Activated CD4-positive, CD25-positive, alpha-beta regulatory T cell treated with anti-CD3 and anti-CD28 coated beads, Interleukin-2, amount 50 U/mL, for 72 hours (primary cell): ENCODE data around the gene SLC30A7.
"Not testable (repeated sequence)": the region's sequence is repeated elsewhere in the genome, so short reads cannot be mapped to it uniquely, and the experiment has no call there.

Experiments used
- DNase-seq: peaks from one replicate; pipeline ENCODE4 v3.0.0; 2021

SLC30A7 gene

DNA sequence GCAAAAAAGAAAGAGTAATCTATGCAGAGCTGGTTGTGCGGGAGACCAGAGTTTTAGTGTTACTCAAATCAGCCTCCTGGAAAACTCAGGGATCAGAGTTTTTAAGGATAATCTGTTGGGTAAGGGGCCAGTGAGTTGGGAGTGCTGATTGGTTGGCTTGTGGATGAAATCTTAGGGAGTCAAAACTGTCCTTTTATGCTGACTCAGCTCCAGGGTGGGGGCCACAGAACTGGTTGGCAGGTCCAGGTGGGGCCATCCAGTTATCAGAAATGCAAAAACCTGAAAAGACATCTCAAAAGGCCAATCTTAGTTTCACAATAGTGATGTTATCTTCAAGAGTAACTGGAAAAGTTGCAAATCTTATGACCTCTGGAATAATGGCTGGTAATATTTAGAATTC lies 4.5 kb upstream of the SLC30A7 start:
- DNase-seq: no peak

- DNase-seq: no peak
Observed at GRCh38 chr1:100892554-100892953, 3.3 kb upstream of the SLC30A7 start.

- no peak for DNase-seq
Observed at GRCh38 chr1:100893718-100894117, 2.2 kb upstream of the SLC30A7 start.

GRCh38 chr1:100894603-100895539 lies 1.0 kb upstream of the SLC30A7 start, which contains the start of gene EXTL2:
EXTL2 (minus strand) TSS chr1:100894842; CDS start chr1:100888757, 6,085 bp downstream.
- peak; percentile 59 for DNase-seq

DNA sequence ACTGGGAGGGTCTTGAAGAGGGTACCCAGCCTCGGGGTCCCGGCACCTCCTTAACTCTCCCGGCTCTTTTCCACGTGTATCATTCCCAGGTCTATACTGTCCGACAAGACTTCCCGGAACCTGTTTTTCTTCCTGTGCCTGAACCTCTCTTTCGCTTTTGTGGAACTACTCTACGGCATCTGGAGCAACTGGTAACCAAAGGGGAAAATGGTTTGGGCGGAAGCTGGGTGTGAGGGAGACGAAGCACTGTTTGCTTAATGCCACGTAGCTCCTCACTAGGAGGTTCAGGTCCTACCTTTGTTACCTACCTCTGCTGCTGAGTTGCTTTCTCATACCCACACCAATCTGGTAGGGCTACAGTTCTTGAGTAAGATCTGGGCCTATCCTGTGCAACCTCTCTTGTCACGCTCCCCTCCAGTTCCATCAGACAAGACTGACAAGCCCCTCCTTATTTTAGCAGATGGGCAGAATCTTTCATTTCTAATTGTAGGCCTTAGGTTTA lies 642 bp downstream of the SLC30A7 start:
- DNase-seq: peak; percentile 41

DNA sequence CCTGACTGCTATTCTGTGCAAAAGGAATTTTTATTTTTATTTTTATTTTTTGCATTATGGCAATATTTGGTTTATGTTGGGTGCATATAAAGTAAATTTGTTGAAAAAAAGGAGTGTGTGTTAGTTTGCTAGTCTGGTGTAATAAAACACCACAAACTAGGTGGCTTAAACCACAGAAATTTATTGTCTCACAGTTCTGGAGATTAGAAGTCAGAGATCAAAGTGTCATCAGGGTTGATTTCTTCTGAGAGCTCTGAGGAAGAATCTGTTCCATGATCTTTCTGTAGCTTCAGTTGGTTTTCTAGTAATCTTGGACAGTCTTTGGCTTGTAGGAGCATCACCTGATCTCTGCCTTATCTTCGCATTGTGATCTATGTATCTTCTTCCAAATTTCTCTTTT lies 6.5 kb downstream of the SLC30A7 start:
- no peak for DNase-seq

- DNase-seq: no peak
Observed at GRCh38 chr1:100903777-100904176, 7.9 kb downstream of the SLC30A7 start.

- DNase-seq: no peak
Observed at GRCh38 chr1:100904528-100904927, 8.6 kb downstream of the SLC30A7 start.

DNA sequence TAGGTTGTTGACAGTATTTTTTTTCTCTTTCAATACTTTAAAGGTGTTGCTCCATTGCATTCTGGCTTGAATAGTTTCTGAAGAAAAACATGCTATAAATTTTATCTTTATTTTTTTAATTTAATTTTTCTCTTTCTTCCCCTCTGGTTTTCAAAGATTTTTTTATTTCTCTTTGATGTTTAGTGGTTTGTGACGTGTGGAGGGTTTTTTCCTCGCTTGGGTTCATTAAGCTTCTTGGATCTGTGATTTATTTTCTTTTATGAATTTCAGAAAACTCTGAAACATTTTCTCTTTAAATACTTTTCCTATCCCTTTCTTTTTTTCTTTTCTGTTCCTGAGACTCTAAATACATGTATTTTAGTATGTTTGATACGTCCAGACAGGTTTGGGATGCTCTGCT lies 9.3 kb downstream of the SLC30A7 start:
- no peak for DNase-seq

DNA sequence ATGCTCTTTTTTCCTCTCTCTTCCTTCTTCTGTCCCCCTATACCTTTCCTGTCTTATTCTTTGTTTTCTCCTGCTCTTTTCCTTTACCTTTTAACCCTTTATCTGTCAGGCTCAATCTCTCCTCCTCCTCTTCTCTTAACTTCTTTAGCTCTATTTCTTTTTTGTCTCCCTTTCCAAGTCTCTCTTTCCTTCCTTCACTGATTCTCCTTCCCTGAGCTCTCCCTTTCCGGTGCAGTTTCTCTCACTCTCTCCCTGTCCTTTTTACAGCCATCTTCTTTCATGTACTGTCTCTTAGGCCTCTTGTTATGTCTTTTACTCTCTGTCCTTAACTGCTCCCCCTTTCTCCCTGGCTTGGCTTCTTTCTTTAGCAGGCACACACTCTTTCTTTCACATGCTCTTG lies 12.0 kb downstream of the SLC30A7 start:
- DNase-seq: no peak

- DNase-seq: no peak
Observed at GRCh38 chr1:100909018-100909417, 13.1 kb downstream of the SLC30A7 start.

DNA sequence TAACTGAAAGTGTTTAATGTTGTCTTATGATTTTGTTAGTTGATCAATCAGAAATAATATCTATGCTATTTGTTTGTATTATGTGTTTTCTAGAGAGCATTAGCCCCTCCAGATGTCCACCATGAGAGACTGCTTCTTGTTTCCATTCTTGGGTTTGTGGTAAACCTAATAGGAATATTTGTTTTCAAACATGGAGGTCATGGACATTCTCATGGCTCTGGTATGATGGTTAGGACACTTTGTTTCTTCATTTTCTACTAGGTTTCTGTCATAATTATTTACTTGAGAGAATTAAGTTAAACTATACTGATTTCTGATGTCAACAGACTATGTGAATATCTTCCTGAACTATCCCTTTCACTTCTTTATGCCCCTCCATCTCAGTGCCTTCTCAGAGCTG lies 16.1 kb downstream of the SLC30A7 start:
- DNase-seq: no peak

DNA sequence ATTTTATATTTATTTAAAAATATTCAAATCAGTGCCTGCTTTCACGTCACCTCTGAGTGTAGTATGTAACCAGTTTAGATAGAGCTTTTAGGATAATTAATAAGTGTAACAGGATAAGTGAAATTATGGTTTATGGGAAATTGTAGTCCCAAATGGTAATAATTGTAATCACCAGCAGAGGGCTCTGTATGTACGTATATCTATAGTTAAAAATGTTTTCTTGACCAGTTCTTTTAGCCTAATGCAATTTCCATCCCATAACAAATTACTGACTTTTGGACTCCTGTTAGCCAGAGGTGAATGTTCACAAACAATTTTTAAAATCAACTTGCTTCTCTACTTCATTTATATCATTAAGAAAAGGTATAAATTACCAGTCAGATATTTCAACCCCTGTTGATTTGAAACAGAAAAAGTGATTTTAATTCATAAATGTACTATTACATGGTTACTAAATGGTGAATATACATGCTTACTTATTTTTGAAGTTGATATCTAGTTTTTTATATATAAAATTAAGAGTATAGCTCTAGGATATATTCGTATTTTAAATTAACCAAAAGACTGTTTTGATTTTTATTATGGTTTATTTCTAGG lies 25.3 kb downstream of the SLC30A7 start:
- no peak for DNase-seq

- DNase-seq: no peak
Observed at GRCh38 chr1:100924212-100924611, 28.3 kb downstream of the SLC30A7 start.

- DNase-seq: no peak
Observed at GRCh38 chr1:100924991-100925390, 29.1 kb downstream of the SLC30A7 start.

DNA sequence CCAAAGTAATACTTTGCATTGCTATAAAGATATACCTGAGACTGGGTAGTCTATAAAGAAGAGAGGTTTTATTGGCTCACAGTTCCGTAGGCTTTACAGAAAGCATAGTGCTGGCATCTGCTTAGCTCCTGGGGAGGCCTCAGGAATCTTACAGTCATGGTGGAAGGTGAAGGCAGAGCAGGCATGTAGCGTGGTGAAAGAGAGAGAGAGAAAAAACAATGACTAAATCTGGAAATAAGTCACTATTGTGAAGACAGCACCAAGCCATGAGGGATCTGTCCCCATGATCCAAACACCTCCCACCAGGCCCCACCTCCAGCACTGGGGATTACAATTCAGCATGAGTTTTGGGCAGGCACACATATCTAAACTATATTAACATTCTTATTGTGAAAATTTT lies 30.4 kb downstream of the SLC30A7 start:
- no peak for DNase-seq

GRCh38 chr1:100927276-100927675 lies 31.4 kb downstream of the SLC30A7 start:
- no peak for DNase-seq

DNA sequence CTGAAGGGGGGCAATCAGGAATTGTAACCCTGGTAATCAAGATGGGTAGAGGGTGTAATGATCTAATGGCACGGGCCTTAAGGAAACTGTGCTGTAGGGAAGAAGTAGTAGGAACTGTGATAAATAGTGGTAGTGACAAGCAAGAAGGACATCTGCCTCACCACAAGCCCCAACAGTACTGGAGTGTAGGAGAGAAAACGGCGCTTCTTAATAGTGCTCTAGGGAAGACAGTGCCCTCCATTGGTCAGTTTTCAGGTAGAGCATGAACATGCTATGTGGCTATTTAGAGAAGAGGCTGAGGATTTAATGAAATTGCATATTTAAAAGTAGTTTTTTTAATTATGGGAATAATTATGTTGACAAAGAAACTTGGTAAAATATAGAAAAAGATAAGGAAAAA lies 32.2 kb downstream of the SLC30A7 start:
- no peak for DNase-seq

- DNase-seq: no peak
Observed at GRCh38 chr1:100930494-100930893, 34.6 kb downstream of the SLC30A7 start.

- no peak for DNase-seq
Observed at GRCh38 chr1:100931716-100932115, 35.8 kb downstream of the SLC30A7 start.

DNA sequence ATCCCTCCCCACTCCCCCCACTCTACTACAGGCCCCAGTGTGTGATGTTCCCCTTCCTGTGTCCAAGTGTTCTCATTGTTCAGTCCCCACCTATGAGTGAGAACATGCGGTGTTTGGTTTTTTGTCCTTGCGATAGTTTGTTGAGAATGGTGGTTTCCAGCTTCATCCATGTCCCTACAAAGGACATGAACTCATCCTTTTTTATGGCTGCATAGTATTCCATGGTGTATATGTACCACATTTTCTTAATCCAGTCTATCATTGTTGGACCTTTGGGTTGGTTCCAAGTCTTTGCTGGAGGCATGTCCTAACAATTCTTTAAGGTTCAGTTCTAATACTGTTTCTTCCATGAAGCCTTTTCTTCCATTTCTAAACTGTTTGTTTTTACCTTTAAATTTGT lies 37.7 kb downstream of the SLC30A7 start:
- not testable (repeated sequence) for DNase-seq

- DNase-seq: no peak
Observed at GRCh38 chr1:100936194-100936967, 40.5 kb downstream of the SLC30A7 start.

- no peak for DNase-seq
Observed at GRCh38 chr1:100941098-100941527, 45.2 kb downstream of the SLC30A7 start.
